ENCODE results near the gene LRGUK.

The LRGUK gene

DNA sequence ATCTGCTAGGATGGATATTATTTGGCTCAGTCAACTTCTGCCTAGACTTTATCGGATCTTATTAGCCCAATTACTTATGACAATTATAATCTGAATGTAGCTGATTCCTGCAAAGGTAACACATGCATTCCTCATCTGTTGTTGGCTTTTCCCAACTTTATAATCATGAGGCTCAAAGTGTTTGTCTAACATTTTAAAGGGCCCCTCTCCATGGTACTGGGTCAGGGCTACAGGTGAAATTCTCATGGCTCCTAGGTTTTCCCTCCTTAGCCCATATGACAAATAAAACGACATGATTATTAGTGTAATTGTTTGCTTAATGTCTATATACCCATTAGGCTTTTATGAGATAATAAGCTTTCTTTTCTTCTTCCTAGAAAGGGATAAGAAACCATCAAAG is 4.2 kb upstream of the LRGUK start:
- in situ Hi-C loops (cut with MboI; ENCODE audit: low sequenced_read_pairs), result no loop called here

DNA sequence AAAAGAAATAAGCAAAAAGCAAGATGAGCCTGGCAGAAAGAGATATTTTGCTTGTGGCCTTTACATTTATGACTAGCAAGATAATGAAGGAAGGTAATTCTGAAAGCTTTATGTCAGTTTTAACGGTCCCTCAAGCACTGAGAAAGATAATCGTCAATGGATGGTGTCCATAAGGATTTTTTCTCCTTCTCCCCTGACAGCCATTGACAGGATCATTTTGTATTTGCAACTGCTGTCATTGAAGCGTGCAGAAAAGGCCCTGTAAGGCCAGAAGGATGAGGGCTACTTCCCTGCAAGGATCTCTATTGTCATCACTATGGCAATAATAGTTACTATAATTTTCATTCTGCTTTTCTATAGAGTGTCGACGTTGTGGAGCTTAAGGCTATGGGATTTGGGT is 994 bp upstream of the LRGUK start:
- in situ Hi-C loops (cut with MboI; ENCODE audit: low sequenced_read_pairs), result no loop called here

DNA sequence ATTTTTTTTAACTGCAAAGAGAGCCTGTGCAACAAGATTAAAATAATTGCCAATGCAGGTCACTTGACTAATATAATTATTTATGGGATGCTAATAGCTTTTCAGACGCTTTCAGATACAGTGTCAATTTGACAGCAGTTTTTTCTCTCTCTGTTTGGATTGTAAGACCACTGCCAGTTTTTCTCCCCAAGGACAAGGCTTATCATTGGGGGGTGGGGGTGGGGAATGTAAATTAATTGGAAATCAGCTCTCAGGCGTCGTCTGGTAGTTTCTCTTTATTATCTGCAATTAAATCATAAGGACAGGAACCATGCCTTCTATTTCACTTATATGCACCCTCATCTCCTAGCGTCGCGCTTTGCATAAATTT is 559 bp upstream of the LRGUK start:
- in situ Hi-C loops (cut with MboI; ENCODE audit: low sequenced_read_pairs), result no loop called here

DNA sequence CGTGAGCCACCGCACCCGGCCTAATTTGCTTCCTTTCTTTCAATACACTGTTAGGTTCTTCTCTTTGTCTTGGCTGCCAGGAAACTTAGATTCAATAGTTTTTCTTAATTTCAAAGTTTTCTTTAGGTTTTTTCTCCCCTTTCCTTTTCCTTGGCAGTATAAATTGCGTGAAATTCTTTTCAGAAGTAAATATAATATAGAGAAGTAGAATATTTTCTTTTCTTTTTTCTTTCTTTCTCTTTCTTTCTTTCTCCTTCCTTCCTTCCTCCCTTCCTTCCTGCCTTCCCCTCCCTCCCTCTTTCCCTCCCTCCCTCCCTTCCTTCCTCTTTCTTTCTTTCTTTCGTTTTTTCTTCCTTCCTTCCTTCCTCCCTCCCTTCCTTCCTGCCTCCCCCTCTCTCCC is 1.7 kb downstream of the LRGUK start:
- in situ Hi-C loops (cut with MboI; ENCODE audit: low sequenced_read_pairs), result no loop called here

DNA sequence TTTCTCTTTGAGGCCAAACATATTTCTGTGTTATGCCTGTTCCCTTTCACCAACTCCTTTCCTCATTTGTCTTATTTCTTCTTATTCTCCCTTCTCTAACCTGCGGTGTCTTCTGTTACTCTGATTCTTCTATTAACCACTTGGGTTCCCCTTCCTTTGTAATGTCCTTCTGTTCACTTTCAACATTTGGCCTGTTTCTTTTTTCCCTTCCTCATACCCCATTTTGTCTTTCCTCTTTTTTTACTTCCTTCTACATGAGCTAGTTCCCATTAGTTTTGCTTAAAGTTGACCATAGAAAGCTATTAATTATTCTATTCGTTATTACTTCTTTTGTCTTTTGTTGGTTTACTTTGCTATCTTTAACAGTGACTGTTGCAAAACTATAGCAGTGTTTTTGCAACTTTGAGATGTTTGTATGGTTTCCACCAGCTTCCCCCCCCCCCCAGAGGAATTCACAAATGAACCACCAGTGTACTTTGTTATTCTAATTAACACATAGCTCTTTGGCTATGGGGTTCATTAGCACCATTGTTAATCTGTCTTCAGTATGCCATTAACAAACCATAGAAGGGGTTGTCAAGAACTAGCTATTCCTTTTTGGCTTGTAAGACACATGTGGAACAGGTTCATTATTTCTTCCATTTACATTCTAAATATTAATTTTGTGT is 2.9 kb downstream of the LRGUK start:
- in situ Hi-C loops (cut with MboI; ENCODE audit: low sequenced_read_pairs), result no loop called here

DNA sequence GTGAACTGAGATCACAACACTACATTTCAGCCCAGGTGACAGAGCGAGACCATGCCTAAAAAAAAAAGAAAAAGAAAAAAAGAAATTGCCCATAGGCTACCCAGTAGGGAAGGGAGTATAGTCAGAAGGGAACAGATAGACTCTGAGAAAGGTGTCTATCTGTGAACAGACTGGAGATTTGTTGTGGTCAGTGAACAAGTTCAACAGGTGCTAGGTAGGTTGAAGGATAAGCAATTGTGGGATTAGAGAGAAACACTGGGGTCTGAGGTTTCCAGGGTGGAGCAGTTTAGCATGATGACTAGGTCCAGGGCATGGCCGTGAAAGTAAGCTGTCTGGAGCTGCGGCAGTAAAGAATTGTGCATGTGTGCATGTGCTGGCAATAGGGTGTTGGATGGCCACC is 6.9 kb downstream of the LRGUK start:
- in situ Hi-C loops (cut with MboI; ENCODE audit: low sequenced_read_pairs), result no loop called here

DNA sequence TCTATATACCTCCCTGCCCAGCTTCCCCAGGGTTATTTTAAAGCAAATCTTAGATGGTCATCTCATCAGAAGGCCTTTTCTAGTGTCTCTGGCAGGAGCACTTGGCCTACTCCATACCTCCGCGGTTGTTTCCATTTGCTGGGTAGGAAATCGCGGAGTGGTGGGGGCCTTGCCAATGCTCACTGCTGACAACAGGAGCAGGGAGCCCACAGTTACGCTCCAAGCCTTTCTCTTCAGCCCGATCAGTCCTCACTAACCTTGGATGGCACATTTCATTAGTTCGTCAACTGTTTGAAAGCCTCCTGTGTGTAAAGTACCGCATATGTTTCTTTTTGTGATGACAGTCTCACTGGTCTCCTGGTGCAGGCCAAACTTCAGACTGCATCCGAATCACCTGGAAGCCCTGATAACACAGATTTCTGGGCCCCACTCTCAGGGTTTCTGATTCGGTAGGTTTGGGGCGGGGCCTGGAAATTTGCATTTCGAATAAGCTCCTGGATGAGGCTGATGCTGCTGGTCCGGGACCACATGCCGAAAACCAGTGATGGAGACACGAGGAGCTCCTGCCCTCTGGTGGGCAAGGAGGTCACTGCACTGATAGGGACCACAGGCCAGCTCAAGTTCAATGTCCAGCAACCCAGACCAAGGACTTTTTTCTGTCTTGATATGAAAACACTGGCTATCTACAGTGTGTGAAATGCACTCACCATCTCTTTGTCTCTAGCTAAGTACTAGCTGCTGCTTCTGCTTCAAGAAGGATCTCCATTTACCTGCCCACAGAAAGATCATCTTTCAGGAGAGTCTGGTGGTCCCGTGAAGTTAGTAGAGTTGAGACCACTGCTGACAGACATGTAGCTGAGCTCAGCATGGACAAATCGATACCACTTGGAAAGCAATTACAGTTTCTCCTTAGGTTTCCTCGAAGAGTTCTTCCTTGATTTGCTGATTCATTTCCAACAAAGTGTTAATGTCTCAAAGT is 14.0 kb downstream of the LRGUK start:
- in situ Hi-C loops (cut with MboI; ENCODE audit: low sequenced_read_pairs), result no loop called here

DNA sequence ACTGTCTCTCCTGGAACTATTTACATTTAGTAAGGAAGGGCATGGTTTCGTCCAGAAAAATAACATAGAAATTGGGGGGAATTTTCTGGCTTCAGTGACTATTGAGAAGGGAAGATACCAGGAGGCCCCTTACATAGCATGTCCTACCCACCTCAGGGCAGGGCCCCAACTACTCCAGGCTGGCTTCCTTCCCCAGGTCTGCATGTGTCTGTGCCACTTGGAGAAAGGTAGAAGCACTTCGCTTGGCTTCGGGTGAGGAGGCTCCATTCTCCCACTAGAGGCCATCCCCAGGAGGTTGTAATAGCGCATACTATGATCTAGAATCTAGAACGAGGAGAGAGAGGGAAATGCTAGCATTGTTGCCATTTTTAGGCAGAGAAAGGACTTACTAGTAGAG is 14.7 kb downstream of the LRGUK start:
- in situ Hi-C loops (cut with MboI; ENCODE audit: low sequenced_read_pairs), result no loop called here

DNA sequence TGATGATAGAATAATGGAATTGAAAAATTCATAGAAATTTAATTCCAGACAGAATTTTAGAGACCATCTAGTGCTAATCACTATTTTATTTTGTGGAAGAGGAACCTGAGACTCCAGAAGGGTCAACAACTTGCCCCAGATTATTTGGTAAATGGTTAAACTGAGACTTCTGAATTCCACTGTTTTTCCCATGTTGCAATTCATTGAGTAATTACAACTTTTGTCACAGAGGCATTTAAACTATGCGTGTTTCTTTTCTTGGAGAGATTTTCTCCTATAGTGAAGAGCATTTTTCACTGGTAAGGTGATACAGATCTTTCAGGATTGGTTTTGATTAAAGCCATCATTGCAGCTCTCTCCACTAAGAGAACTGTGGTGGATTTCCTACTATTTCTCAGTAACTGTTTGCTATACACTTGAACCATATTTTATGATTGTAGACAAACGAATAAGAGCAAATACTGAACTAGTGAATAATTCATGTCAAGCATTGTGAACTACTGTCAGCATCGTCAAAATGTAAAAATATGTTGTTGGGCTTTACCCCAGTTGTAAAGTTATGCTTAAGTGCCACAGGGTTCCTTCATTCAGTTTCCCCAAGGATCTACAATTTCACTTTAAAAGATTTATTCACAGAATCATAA is 26.5 kb downstream of the LRGUK start:
- in situ Hi-C loops (cut with MboI; ENCODE audit: low sequenced_read_pairs), result no loop called here

DNA sequence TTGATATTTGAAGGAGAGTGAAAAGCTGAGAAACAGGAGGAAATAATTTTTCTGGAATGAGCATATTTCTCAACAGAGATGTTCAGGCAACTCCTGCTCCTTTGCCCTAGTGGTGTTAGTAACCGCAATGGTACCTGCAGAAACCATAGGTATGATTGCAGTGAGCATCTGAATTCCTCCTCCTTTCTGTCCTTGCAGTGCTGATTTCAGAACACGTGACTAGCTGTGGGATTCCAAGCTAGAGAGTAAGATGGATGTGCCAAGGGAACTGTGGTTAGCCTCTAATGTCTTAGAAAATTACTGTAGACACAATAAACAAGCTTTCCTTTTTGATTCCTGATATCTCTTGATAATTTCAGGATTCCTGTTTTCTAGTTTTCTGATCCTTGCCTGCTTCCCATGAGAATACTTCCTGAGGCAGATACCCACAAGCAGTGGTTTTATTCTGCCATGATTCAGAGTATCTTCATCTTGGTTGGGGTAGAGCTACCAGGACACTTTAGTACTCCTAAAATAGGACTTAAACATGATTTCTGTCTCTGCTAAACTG is 27.5 kb downstream of the LRGUK start:
- in situ Hi-C loops (cut with MboI; ENCODE audit: low sequenced_read_pairs), result no loop called here

DNA sequence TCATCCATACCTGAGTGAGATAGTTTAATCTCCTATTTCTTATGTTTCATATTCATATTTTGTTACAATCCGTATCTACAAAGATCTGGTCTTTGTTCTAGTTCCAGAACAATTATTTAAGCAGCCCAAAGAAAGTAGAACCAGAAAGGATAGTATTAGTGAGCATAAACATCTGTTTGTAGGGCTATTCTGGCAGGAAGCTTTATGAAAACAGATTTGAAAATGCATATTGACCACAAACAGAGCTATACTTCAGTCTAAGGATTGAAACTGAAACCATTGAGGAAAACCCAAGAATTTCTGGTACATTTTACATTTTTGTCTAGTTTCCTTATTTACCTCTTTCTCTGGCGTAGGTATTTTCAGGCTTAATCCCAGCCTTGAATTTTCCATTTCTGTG is 28.1 kb downstream of the LRGUK start:
- in situ Hi-C loops (cut with MboI; ENCODE audit: low sequenced_read_pairs), result no loop called here

DNA sequence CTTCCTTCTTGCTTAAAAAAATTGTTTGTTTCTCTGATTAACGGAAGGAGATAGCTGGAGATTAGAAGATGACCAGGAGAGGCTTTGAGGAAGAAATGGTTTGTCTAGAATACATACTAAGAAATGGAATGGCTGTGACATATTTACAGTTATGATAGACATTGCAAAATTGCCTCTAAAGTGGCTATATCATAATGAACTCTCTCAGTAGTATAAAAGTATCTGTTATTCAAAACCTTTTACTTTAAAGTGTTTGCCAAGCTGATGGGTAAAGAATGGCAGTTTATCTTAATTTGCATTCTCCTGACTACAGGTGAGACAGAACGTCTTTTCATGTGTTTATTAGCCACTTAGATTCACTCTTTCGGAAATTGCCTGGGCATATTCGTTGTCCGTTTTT is 28.7 kb downstream of the LRGUK start:
- in situ Hi-C loops (cut with MboI; ENCODE audit: low sequenced_read_pairs), result no loop called here

DNA sequence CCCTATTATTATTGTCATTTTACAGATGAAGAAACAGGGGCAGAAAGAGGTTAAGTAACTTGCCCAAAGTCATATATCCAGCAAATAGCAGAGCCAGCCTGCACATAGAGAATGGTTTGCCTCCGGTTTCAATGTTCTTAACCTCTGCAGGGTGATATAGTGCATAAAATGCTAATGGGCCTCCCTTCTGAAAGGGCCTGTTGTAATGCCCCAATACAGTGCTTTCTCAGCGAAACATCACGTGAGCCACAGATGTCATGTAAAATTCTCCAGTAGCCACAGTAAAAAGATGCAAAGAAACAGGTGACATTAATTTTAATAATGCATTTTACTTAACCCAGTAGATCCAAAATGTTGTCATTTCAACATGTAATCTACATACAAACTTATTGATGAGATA is 38.1 kb downstream of the LRGUK start:
- in situ Hi-C loops (cut with MboI; ENCODE audit: low sequenced_read_pairs), result no loop called here

DNA sequence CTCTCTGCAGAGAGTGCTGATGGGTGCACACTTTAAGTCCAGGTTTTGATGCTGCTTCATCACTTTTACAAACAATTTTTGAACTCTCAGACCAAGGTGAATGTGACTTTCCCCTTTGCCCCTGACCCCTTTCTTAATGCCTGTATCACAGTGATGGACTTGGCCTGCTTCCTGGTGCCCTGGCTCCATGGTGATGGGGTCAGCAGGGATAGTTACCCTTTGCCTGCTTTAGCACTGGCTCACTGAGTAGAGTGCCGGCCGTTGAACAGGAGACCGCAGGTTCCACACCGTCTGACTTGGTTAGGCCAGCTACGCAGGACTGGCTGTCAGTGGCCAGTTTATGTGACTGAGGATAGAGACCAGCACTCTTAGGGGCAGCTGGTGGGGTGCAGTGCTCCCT is 40.1 kb downstream of the LRGUK start:
- in situ Hi-C loops (cut with MboI; ENCODE audit: low sequenced_read_pairs), result no loop called here

DNA sequence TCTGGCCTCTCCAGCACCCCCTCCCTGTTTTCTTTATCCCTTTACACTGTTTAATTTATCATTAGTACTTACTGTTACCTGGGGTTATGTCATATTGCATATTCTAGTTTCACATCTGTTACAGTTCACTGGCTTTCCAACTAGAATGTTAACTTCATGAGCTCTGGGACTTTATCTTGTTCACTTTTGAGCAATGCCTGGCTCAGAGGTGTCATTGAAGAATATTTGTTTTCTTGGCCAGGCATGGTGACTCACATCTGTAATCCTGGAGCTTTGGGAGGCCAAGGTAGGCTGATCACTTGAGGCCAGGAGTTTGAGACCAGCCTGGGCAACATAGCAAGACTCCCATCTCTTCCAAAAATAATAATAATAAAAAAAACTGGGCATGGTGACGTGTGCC is 40.7 kb downstream of the LRGUK start:
- in situ Hi-C loops (cut with MboI; ENCODE audit: low sequenced_read_pairs), result no loop called here

DNA sequence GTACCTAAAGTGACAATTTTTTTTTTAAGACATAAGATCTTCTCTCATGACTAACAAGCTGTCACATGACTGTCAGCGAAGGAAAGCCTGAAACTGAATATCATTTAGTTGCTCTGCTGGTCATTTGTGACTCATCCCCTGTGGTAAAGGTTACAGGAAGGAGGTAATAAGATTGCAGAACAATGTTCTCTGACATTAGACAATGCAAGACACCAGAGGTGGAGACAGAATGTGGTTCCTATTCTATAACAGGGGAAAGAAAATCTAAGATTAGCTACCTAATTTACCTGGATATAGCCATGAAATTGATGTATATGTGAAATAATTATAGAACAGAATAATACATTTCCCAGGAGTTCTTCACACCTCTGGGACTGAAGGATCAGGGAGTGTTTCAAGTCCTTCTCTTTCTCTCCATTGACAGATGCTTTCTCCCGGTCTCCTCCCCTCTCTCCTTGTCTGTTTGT is 47.7 kb downstream of the LRGUK start:
- in situ Hi-C loops (cut with MboI; ENCODE audit: low sequenced_read_pairs), result no loop called here

DNA sequence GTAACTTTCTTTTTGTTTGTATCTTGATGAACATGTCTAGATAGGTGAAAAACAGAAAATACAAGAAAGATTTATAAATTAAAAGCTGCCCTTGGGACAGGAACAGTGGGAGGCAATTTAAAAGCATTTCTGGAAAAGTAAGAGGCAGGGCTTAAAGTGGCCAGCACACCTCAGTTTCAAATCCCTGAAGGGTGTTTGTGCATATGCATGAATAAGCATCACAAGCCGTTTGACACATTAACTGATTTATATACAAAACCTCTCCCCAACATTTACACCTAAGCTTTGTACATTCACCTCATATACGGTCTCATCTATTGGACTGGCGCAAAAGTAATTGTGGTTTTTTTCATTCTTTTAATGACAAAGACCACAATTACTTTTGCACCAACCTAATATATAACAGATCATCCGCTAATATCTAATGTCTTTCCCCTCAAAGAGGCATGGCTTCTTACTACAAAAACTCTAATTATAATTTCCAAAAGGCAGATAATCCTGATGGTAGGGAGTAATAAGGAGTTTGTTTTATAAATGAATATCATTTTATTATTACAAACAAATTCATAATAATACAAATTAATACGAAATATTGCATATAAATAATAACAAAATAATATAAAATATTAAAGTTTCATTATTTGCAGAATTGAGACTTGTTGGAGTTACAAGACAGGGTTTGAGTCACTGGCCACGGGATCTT is 48.3 kb downstream of the LRGUK start:
- in situ Hi-C loops (cut with MboI; ENCODE audit: low sequenced_read_pairs), result no loop called here

DNA sequence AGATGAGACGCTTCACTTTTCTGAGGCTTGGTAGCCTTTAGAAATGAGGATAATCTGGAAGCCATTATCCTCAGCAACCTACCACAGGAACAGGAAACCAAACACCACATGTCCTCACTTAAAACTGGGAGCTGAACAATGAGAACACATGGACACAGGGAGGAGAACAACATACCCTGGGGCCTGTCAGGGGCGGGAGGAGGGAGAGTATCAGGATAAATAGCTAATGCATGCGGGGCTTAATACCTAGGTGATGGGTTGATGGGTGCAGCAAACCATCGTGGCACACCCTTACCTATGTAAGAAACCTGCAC is 48.9 kb downstream of the LRGUK start:
- in situ Hi-C loops (cut with MboI; ENCODE audit: low sequenced_read_pairs), result no loop called here

DNA sequence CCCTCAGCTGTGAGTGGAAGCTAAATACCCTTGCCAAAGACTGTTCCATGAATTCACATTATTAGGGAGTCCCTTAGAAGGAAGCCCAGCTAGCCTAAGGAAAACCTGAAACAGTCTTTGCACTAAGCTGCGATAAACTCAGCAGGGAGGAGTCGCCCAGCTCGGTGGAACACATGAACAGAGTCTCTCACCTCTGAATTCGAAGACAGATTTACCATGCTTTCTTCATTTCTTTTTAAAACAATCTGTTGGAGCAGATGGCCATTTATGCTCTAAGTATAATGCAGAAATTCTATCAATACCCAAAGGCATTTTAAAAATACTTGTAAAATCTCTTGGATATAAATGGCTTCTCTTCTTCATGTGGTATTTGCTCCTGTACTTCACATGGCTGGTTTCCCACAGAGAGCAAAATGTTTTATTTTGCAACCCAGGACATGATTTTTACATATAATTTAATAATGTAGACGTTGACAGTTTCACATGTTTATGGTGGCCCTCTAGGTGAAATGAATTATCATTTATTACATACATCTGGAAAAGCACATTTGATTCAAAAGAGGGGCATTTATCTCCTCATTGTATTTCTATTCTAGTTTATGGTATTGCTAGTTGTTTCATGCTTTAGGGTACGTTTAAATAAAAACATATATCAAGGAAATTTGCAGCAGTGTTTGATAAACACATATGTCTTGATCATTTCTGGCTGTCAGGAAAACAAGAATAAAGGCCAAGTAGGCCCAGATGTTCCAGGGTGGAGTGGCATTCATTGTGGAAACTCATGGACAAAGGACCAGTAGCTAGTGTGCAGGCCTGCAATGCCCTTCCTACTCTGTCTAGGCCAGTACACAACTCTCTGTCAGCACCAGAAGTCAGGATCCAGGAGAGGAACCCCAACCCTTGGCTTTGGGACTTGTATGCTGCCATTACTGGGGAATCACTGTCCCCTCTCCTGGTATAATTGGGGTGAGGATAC is 52.2 kb downstream of the LRGUK start:
- in situ Hi-C loops (cut with MboI; ENCODE audit: low sequenced_read_pairs), result no loop called here

DNA sequence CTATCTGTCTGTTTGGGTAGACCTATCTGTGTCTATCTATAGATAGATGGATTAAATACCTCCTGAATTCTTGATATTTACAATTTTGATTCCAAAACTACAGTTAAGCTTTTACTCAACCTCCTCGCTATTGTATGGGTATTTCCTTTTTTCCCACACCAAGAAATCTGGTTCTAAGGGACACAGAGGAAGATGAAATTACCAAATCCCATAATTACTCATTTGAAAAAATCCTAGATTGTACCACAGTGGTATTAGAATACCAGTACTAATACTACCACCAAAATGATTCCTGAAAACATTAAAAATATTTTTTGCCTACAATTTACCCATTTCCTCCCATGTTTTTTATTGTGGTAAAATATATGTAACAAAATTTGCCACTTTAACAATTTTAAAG is 53.2 kb downstream of the LRGUK start:
- in situ Hi-C loops (cut with MboI; ENCODE audit: low sequenced_read_pairs), result no loop called here
